ENCODE measurements around the gene GCN1.

The GCN1 gene

DNA sequence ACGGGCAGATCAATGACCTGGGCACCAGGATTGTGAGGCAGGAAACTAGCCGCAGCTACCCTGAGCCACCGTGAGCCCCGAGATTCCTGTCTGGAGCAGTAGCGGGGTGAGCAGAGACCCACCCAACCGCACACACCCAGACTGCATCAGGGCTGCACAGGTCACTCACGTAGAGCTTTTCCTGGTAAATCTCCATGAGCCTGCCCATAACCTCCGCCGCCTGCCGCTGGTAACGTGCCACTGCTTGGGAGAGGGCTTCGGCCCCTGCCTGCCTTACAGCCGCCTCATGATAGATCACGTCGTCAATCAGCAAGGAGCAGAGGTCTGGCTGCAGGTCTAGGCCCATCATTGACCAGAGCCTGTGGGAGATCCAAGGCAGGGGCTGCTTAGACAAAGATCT, 39.4 kb downstream of the GCN1 start:
- Histone ChIP-seq H3K4me3 (no peak overlapping the region), H3K27ac (no peak overlapping the region)
- no peak for DNase-seq (ENCODE audit: low spot score)
- TF ChIP-seq CTCF (IDR thresholded peaks at IDR 0.05), result no peak

DNA sequence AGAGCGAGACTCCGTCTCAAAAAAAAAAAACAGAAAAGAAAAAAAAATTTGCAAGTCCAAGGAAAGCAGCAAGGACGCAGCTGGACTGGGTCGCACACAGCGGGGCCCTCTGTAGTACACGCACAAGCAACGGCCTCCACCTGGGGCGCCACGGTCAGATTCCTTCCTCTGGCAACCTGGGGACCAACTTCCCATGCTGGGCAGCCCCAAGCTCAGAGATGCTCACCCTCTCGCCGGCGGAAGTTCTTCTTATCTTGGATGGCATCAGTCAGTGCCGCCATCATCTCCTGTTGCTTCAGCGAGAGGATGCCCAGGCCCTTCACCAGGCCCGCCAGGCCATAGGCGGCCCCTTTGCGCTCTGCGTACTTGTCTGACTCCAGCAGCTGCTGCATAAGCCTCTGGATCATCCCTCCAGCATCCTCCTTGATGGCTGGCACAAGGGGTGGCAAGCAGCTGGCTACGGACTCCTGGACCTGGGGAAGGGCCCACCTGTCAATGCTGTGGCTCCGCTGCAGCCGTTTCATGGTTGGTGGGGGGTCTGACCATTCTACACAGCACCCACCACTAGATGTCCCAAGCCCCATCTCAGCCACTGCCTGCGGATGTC, 43.5 kb downstream of the GCN1 start:
- no peak for DNase-seq (ENCODE audit: low spot score)
- Histone ChIP-seq H3K4me3 (no peak overlapping the region), H3K27ac (no peak overlapping the region)
- TF ChIP-seq CTCF (IDR thresholded peaks at IDR 0.05), result no peak

DNA sequence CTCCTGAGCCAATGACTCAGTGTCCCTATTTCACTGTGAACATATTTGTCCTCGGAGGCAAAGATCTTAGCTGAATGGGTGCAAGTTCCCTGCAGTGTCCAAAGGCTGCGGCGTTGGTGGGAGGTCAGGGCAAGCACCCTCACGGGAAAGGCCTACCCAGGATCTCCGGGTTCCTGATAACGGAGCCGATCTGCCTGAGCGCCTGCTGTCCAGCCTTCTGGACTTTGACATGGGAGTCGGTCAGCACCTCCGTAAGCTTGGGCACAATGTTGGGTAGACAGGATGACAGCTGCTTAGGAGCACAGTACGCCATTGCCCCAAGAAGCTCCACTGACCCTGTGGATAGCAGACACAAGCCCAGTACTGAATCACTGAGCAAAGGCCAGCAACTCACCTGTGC, 46.5 kb downstream of the GCN1 start:
- H3K4me3 ChIP-seq, result no peak overlapping the region
- H3K27ac ChIP-seq, result no peak overlapping the region
- no peak for TF ChIP-seq CTCF (IDR thresholded peaks at IDR 0.05)
- DNase-seq (ENCODE audit: low spot score), result no peak

GRCh38 chr12:120145164-120145563, 49.4 kb downstream of the GCN1 start:
- DNase-seq (ENCODE audit: low spot score), result no peak
- Histone ChIP-seq H3K4me3 (no peak overlapping the region), H3K27ac (no peak overlapping the region)
- TF ChIP-seq CTCF (IDR thresholded peaks at IDR 0.05), result no peak

- DNase-seq (ENCODE audit: low spot score), result no peak
- no peak overlapping the region for H3K4me3 ChIP-seq
- no peak overlapping the region for H3K27ac ChIP-seq
- TF ChIP-seq CTCF (IDR thresholded peaks at IDR 0.05), result no peak
Observed at GRCh38 chr12:120144215-120144614, 50.3 kb downstream of the GCN1 start.

DNA sequence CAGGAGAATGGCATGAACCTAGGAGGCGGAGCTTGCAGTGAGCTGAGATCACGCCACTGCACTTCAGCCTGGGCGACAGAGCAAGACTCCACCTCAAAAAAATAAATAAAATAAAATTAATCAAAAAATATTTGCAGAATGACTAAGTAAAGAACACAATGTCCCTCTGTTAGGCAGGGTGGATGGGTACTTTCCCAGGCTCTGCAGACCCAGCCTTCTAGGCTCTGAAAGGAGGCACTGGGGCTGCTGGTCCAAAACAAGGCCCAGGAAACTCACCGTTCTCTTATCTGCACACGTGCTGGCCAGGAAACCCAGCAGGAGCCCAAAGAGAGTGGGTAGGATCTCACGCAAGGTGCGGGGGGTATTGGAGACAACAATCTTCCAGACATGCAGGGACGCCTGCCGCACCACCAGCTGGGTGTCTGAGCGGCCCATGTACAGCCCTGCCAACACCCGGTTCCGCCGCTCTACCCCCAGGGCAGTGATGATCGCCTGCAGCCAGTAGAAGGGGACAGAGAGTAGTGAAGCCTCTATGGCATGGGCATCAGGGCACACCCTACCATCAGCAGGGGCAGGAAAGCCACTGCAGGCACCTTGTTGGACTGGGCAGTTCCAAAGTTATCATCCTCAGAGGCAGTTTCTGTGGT, 52.2 kb downstream of the GCN1 start:
- DNase-seq (ENCODE audit: low spot score), result no peak
- no peak overlapping the region for H3K27ac ChIP-seq
- no peak overlapping the region for H3K4me3 ChIP-seq
- no peak for TF ChIP-seq CTCF (IDR thresholded peaks at IDR 0.05)

DNA sequence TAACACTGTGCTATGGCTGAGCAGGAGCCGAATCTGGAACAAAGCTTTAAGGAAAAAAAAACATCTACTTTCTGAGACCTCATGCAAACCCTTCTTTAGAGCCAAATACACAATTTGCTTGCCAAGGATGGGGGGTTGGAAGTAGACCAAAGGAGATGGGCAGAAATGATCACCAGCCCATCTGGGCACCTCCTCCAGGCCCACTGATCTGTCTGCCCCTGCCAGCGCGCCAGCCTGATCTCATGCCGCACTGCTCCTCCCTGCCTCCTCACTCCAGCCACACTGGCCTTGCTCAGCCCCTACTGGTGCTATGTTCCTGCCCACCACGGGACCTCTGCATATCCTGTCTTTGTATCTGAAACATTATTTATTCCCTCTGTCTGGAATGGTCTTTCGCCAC, 53.2 kb downstream of the GCN1 start:
- DNase-seq (ENCODE audit: low spot score), result no peak
- no peak for TF ChIP-seq CTCF (IDR thresholded peaks at IDR 0.05)
- Histone ChIP-seq H3K27ac (no peak overlapping the region), H3K4me3 (no peak overlapping the region)
